DMS114 treated with DMSO at 0.1 percent for 48 hours (cell line): ENCODE data around the gene KPNB1.

Experiments
- DNase-seq: peaks from one replicate; lab custom pipeline; 2025; ENCODE audit not compliant: unreplicated experiment; lab: John Stamatoyannopoulos, UW

Gene KPNB1

DNA sequence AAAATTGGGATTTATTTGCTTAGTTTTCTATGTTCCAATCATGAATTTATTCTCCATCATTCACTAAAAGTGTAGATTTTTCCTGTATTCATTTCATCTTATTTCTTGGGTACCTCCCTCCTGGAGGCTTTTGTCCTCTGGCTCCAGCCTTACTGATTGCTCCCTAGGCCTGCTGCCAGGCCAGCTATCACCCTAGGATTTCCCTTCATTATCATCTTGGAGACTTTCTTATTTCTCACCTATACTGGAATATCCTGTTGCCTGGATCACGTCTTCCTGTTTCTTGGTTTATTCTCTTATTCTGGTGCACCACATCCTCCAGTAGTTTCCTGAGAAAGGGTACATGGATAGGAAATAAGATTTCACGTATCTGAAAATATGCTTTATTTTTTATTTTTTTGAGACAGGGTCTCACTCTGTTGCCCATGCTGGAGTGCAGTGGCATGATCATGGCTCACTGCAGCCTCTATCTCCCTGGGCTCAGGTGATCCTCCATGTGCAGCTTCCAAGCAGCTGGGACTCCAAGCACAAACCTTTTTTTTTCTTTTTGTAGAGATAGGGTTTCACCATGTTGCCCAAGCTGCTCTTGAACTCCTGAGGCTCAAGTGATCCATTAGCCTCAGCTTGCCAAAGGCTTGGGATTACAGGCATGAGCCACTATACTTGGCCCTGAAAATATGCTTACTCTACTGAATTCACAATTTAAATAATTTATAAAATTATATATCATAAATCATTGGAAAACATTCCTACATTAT lies 13.3 kb upstream of the KPNB1 start:
- DNase-seq, result no peak

- DNase-seq, result no peak
Observed at GRCh38 chr17:47638903-47639302, 10.8 kb upstream of the KPNB1 start.

DNA sequence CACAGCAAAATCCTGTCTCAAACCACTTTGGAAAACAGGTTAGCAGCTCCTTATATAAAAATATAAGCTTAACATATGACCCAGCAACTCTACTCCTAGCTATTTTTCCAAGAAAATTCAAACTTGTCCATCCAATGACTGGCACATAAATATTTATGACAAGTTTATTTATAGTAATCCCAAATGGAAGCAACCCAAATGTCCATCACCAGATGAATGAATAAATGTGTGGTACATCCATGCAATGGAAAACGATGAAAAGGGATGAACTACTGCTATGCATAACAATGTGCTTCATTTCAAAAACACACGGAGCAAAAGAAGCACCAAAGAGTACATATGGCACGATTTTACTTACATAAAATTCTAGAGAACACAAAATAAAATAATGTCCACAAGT lies 9.6 kb upstream of the KPNB1 start:
- DNase-seq, result no peak

DNA sequence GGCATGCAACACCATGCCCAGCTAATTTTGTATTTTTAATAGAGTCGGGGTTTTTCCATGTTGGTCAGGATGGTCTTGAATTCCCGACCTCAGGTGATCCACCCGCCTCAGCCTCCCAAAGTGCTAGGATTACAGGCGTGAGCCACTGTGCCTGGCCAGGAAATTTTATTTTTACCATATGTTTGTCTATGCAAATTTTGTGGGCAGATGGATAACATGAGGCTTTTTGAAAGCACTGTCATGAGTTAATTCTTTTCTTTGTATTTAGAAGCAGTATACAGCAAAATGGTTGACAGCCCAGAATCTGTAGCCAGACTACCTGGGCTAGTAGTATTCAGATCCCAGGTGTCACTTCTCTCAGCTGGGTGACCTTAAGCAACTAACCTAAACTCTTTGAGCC lies 8.5 kb upstream of the KPNB1 start:
- no peak for DNase-seq

DNA sequence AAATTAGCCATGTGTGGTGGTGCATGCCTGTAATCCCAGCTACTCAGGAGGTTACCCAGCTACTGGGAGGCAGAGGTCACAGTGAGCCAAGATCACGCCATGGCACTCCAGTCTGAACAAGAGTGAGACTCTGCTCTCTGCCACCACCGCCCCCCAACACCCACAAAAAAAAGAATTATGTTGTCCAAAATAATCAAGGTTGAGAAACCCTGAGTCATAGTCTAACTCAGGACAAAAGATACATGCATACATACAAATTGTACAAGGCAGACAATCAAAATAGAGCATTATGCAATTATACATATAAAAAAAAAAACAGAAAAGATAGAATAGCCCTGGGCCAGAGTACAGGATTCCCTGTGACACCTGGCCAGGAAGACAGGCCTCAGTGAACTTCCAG lies 6.6 kb upstream of the KPNB1 start:
- no peak for DNase-seq

- no peak for DNase-seq
Observed at GRCh38 chr17:47644324-47644723, 5.4 kb upstream of the KPNB1 start.

GRCh38 chr17:47649972-47650524 lies 329 bp downstream of the KPNB1 start:
- no peak for DNase-seq

DNA sequence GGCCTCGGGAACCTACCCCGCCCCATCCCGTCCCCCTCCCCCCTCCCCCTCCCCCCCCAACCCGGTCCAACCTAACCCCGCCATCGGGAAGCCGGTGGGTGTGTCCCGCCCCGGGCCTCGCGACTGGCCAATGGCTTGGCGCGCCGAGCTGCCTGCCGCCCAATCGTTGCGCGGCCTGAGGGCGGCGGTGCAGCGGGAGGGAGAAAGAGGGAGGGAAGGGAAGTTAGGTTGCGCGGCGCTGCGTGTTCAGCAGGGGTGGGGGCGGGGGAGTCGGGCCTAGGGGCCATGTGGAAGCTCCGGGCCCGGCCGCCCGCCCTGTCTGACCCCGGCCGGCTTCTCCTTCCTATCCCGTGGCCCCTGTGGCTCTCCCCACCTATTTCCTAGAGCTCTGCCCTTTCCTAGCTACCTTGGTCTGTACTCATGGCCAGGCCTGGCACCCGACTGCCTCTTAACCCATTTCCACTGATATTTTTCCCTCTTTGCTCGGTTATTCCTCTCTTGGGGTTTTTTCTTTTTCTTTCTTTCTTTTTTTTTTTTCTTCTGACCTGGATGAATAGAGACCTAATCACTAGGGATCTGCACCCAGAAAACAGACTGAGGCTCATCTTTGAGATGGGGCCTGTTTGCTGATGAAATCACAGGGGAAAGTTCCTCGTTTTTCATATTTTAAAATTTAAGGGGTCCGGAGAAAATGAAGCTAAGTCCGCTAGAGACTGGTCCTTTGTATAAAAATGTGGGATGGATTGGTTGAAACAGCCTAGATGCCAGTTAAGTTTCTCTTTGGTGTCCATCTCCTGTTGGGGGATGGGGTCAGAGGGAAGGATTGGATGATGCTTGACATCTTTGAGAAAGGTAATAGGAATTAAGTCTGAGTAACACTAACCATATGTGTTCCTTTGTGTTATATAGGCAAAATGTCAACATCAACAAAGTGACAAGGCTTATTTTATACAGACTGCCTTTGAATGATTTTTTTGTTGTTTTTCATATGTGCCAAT lies 1.1 kb downstream of the KPNB1 start:
- DNase-seq, result peak; percentile 91

DNA sequence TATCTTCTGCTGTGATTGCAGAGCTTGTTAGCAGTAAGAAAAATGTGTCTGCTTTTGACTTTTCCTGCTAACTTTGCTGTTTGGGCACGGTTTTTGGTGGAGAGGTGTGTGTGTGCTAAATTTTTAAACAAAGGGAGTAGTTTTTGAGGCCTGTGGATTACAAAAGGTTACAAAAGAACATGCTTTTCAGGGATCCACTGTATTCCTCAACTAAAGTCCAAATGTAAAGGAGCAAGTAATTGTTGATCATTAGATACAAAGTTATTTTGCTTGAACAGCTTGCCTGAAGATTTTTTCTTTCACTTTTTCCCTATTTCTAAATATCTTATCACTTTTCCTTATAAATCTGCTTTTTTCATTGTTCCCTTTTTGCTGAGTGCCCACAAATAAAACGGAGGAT lies 2.0 kb downstream of the KPNB1 start:
- no peak for DNase-seq

- DNase-seq, result no peak
Observed at GRCh38 chr17:47652570-47652969, 2.9 kb downstream of the KPNB1 start.

- no peak for DNase-seq
Observed at GRCh38 chr17:47653442-47653841, 3.7 kb downstream of the KPNB1 start.

DNA sequence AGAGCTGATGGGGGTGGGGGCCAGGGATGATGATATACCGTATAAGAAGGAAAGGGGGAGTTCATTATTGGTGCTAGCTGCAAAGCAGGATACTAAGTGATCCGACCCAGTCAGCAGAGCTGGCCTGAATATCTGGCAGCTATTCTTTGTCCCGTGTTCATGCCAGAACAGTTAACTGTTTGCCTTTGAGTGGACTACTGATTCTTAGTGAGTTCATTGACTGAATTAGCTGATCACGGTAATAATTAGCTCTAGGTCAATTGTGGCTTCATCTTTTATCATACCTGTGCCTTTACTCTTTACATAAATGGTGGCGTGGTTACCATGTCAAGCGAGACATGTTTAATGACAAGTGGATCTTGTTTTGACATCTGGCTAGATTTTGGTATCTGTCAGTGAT lies 5.3 kb downstream of the KPNB1 start:
- DNase-seq, result no peak

GRCh38 chr17:47660064-47660492 lies 10.4 kb downstream of the KPNB1 start:
- no peak for DNase-seq

- DNase-seq, result peak; percentile 57
Observed at GRCh38 chr17:47663912-47664623, 14.3 kb downstream of the KPNB1 start.

DNA sequence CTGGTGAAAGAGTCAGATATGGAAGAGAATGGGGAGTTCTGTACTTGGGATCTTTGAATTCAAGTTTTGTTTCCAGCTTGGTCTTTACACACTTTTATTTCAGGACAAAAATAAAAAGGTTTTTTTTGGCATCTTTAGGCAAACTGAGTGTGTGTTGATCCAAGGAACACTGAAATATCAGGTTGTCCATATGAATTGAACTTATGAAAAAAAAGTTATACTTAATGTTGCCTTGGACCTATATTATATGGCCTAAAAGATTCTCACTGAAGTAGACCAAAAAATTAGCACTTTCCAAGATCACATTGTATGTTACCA lies 14.9 kb downstream of the KPNB1 start:
- DNase-seq, result no peak

DNA sequence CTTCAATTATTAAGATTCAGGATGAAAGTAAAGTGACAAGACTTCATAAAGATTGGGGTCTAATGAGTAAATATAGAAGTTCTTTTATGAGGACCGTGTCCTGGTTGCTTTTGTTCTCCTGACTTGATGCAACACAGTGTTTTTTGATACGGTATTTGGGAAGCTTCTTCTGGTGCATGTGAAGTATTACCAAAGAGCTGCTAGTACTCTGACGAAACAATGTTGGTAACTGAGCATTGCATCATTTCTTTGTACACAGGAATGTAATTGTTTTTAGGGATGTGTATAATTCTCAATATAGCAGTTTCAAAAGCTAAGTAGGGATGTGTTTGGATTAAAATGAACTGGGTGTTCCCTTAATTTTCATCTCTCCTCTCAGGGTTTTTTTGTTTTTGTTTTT lies 15.9 kb downstream of the KPNB1 start:
- no peak for DNase-seq

GRCh38 chr17:47669081-47669480 lies 19.4 kb downstream of the KPNB1 start:
- DNase-seq, result no peak

DNA sequence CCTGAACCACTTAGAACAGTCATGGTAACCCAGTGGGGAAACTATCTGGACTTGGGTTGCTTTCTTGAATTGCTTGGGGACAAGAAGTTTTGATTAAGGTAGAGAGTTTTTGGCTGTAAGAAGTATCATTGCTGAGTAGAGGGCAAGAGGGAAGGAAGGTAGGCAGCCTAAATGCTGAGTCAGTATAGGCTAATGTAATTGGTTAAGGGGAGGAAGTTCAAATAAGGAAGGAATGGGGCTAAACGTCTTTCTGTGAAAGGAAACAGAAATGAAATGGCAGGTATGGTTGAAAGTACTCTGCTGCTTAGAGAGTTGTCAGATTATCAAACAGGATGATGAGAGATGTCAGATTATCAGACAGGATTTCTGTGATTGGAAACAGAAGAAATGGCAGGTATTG lies 20.3 kb downstream of the KPNB1 start:
- DNase-seq, result no peak

DNA sequence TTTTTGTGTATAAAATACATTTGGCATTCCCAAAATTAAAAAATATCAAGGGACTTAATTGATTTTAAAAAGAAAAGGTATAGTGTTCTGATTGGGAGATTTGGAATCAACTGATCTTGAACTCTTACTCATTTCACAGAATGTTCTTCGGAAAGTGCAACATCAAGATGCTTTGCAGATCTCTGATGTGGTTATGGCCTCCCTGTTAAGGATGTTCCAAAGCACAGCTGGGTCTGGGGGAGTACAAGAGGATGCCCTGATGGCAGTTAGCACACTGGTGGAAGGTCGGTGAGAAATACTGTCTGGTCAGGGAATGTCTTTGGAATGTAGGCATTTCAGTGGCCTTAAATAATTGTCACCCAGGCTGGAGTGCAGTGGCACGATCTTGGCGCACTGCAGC lies 24.8 kb downstream of the KPNB1 start:
- DNase-seq, result no peak

GRCh38 chr17:47675380-47676198 lies 25.9 kb downstream of the KPNB1 start:
- DNase-seq, result no peak

DNA sequence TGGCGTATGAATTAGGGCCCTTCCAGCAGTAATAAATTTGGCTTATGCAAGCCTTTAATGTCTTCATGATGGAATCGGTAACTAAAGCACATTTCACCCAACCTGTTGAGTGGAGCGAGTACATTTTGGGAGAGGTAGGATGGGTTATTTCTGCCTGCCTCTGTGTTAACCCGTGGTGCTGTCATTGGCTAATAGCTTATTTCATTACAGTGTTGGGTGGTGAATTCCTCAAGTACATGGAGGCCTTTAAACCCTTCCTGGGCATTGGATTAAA lies 26.4 kb downstream of the KPNB1 start:
- DNase-seq, result no peak
